HEK293T (cell line): ENCODE measurements around the gene IREB2.
"Not testable (repeated sequence)": the region's sequence is repeated elsewhere in the genome, so short reads cannot be mapped to it uniquely, and the experiment has no call there.

Experiments used
- CTCF ChIA-PET: fragments of 350-600 bp; formaldehyde crosslinking; extraction: SDS; loops from one replicate; lab custom pipeline; 2021; ENCODE audit warnings: antibody characterized with exemption, inconsistent platforms; lab: Yijun Ruan, JAX
- POLR2A ChIA-PET: fragments of 350-600 bp; formaldehyde crosslinking; extraction: SDS; loops from one replicate; lab custom pipeline; 2020; ENCODE audit warnings: antibody characterized with exemption, inconsistent platforms; lab: Yijun Ruan, JAX
- DNase-seq: peaks from one replicate; pipeline ENCODE4 v3.0.0; 2012; ENCODE audit warnings: mixed read lengths; ENCODE audit errors: extremely low spot score
- ARNT ChIP-seq: fragments of 450-650 bp; IDR thresholded peaks from 2 replicates; pipeline ENCODE4 v1.6.1; 2017; ENCODE audit warnings: mild to moderate bottlenecking
- BHLHE40 ChIP-seq: fragments of 450-650 bp; IDR thresholded peaks from 2 replicates; pipeline ENCODE4 v1.6.1; 2016; ENCODE audit warnings: mild to moderate bottlenecking, moderate library complexity, borderline replicate concordance
- CTBP1 ChIP-seq: fragments of 450-650 bp; IDR thresholded peaks from 2 replicates; pipeline ENCODE4 v1.6.1; 2016; ENCODE audit warnings: borderline replicate concordance
- ELF4 ChIP-seq: fragments of 450-650 bp; IDR thresholded peaks from 2 replicates; pipeline ENCODE4 v1.6.1; 2017; ENCODE audit warnings: antibody characterized with exemption
- FOXA1 ChIP-seq: fragments of 450-650 bp; IDR thresholded peaks from 2 replicates; pipeline ENCODE4 v1.6.1; 2016; ENCODE audit warnings: mild to moderate bottlenecking
- FOXK2 ChIP-seq: fragments of 450-650 bp; IDR thresholded peaks from 2 replicates; pipeline ENCODE4 v1.6.1; 2016; ENCODE audit warnings: mild to moderate bottlenecking
- FOXM1 ChIP-seq: fragments of 450-650 bp; IDR thresholded peaks from 2 replicates; pipeline ENCODE4 v1.6.1; 2017; ENCODE audit warnings: mild to moderate bottlenecking, borderline replicate concordance
- HDGF ChIP-seq: fragments of 450-650 bp; IDR thresholded peaks from 2 replicates; pipeline ENCODE4 v1.6.1; 2017; ENCODE audit warnings: antibody characterized with exemption, borderline replicate concordance
- L3MBTL2 ChIP-seq: fragments of 450-650 bp; conservative IDR thresholded peaks from 2 replicates; pipeline ENCODE4 v1.6.1; 2016; ENCODE audit warnings: mild to moderate bottlenecking
- LEF1 ChIP-seq: fragments of 450-650 bp; IDR thresholded peaks from 2 replicates; pipeline ENCODE4 v1.6.1; 2017; ENCODE audit warnings: mild to moderate bottlenecking, borderline replicate concordance
- NFRKB ChIP-seq: fragments of 450-650 bp; IDR thresholded peaks from 2 replicates; pipeline ENCODE4 v1.6.1; 2016; ENCODE audit warnings: mild to moderate bottlenecking, moderate library complexity
- SP1 ChIP-seq: fragments of 450-650 bp; IDR thresholded peaks from 2 replicates; pipeline ENCODE4 v1.6.1; 2017
- SUZ12 ChIP-seq: fragments of 450-650 bp; IDR thresholded peaks from 2 replicates; pipeline ENCODE4 v1.6.1; 2016; ENCODE audit warnings: mild to moderate bottlenecking
- TARDBP ChIP-seq: fragments of 450-650 bp; IDR thresholded peaks from 2 replicates; pipeline ENCODE4 v1.6.1; 2016
- ZNF384 ChIP-seq: fragments of 450-650 bp; IDR thresholded peaks from 2 replicates; pipeline ENCODE4 v1.6.1; 2016
- TF ChIP-seq, protein P1 (sequence below): fragments of 450-650 bp; IDR thresholded peaks from 2 replicates; pipeline ENCODE4 v1.6.1; 2016

IREB2 gene

DNA sequence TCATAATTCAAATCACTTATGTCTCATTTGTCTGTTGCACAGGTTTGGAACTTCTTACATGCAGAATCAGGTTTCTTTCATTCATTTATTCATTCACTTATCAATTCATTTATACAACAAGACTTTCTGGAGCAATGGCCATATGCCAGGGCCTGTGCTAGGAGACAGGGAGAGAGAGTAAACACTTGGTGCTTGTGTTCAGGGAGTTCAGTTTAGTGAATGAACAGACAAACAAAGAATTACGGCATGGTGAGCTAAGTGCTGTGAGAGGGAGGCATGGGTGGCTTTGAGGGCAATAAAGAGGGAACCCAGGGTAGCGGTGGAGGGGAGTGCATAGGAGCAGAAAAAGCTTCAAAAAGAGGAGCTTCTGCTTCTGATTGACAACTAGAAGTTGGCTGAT, 8.5 kb upstream of the IREB2 start:
- no peak for DNase-seq
- TF ChIP-seq TARDBP (no peak), ZNF384 (no peak), FOXA1 (no peak), ARNT (no peak), L3MBTL2 (no peak), BHLHE40 (no peak)
- TF ChIP-seq, protein P1, sequence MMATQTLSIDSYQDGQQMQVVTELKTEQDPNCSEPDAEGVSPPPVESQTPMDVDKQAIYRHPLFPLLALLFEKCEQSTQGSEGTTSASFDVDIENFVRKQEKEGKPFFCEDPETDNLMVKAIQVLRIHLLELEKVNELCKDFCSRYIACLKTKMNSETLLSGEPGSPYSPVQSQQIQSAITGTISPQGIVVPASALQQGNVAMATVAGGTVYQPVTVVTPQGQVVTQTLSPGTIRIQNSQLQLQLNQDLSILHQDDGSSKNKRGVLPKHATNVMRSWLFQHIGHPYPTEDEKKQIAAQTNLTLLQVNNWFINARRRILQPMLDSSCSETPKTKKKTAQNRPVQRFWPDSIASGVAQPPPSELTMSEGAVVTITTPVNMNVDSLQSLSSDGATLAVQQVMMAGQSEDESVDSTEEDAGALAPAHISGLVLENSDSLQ, result no peak
- ChIA-PET CTCF (interaction anchor here (0.6 to 1.1 kb wide), 3 partner anchors 84 to 176 kb away, joined by 3 to 4 read pairs (median 3); partner anchors contain the start of gene SKIC8), POLR2A (interaction anchor here (4.4 kb wide), 1 partner anchor 8 kb away, joined by 34 read pairs; the partner anchor contains the start of gene IREB2)

DNA sequence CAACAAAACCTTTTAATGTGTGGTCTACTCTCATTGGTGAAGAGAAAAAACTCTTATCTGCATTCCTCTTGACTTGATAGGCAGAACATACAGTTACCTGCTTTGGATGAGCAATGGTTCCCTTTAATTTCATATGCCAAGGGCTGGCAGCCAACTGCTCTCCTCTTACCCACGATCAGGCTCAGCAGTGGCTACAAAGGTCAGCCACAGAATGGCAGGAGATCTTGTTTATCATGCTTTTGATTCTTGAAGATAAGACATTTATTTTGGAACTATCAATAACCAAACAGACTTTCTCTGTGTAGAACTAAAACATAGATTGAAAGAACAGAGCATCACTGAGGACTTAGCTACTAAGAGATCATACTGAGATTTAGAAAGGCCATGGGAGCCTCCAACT, 6.1 kb upstream of the IREB2 start:
- TF ChIP-seq FOXA1, result no peak
- TF ChIP-seq, protein P1, result no peak
- TF ChIP-seq HDGF, result no peak
- TF ChIP-seq SP1, result no peak
- no peak for TF ChIP-seq NFRKB
- ChIA-PET POLR2A (no interaction called here), CTCF (interaction anchor here (0.7 kb wide), 1 partner anchor 476 kb away, joined by 3 read pairs; no protein-coding TSS in a partner anchor)

GRCh38 chr15:78432664-78433063, 5.4 kb upstream of the IREB2 start:
- DNase-seq, result no peak
- POLR2A ChIA-PET, result no interaction called here
- no peak for TF ChIP-seq LEF1
- no peak for TF ChIP-seq ELF4
- TF ChIP-seq CTBP1, result no peak
- TF ChIP-seq L3MBTL2, result no peak
- no peak for TF ChIP-seq FOXK2
- CTCF ChIA-PET, result interaction anchor here (0.6 kb wide), 1 partner anchor 217 kb away, joined by 5 read pairs; no protein-coding TSS in a partner anchor

More for the DNA sequence above, 6.1 kb upstream of the IREB2 start:
- DNase-seq, result no peak

DNA sequence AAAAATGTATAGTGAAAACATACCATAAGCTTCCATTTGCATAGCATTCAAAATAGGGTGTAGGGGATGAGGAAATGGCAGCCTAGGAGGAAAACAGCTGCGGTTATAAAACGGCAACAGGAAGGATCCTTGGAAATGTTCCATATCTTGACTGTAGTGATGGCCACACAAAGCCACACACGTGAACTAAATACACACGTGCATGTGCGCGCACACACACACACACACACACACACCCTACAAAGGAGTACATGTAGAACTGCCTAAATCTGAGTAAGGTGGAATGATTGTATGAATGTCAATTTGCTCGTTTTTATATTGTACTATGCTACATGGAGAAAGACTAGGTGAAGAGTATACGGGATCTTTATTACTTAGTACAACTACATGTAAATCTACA, 3.9 kb upstream of the IREB2 start:
- ChIA-PET POLR2A (no interaction called here), CTCF (interaction anchor here (0.6 kb wide), 1 partner anchor 165 kb away, joined by 5 read pairs; no protein-coding TSS in a partner anchor)
- TF ChIP-seq HDGF (no peak), NFRKB (no peak)
- no peak for DNase-seq

DNA sequence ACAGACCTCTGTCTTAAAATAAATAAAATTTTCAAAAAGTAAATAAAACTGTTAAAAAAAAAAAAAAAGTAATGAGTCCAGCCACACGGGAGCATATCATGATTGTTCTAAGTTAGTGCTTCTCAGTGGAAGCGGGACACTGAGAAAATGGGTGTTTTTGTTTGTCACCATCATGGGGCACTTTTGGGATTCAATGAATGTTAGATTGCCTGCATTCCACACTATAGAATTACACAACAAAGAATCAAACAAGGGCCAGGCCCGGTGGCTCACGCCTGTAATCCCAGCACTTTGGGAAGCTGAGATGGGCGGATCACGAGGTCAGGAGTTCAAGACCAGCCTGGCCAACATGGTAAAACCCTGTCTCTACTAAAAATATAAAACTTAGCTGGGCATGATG, 3.3 kb upstream of the IREB2 start:
- CTCF ChIA-PET, POLR2A ChIA-PET, DNase-seq: not testable (repeated sequence)

GRCh38 chr15:78437107-78437761, 782 bp upstream of the IREB2 start:
- no peak for TF ChIP-seq BHLHE40
- TF ChIP-seq, protein P1, result no peak
- no peak for TF ChIP-seq FOXA1
- no peak for TF ChIP-seq ELF4
- TF ChIP-seq TARDBP, result no peak
- no peak for TF ChIP-seq LEF1
- no peak for TF ChIP-seq CTBP1
- TF ChIP-seq SP1, result no peak
- no peak for TF ChIP-seq SUZ12
- no peak for TF ChIP-seq FOXM1
- no peak for TF ChIP-seq NFRKB
- no peak for TF ChIP-seq HDGF
- ChIA-PET POLR2A (interaction anchor here (0.7 to 3.4 kb wide), 41 partner anchors 9 to 1536 kb away, joined by 3 to 40 read pairs (median 5); partner anchors contain the start of genes CHRNA5, HYKK, PSMA4 and SKIC8), CTCF (interaction anchor here (0.6 to 1.7 kb wide), 5 partner anchors 13 to 198 kb away, joined by 3 to 8 read pairs (median 4); no protein-coding TSS in a partner anchor)
- peak; percentile 48 for DNase-seq

GRCh38 chr15:78438619-78439285, 736 bp downstream of the IREB2 start:
- ChIA-PET POLR2A (interaction anchor here (0.8 to 3.4 kb wide), 19 partner anchors 11 to 139 kb away, joined by 3 to 40 read pairs (median 8); partner anchors contain the start of genes CHRNA5, HYKK and SKIC8), CTCF (interaction anchor here (0.5 to 1.3 kb wide), 5 partner anchors 11 to 1409 kb away, joined by 3 to 10 read pairs (median 3); no protein-coding TSS in a partner anchor)
- DNase-seq, result peak; percentile 45
- TF ChIP-seq CTBP1 (no peak), TARDBP (no peak), SUZ12 (no peak), NFRKB (no peak), ZNF384 (peak; percentile 44)
